Stimulated activated CD8-positive, alpha-beta memory T cell treated with anti-CD3 and anti-CD28 coated beads, Interleukin-4, amount 100 ng/mL, for 1 hour (primary cell): Measurements from ENCODE around the gene TMEM143.
A peak's percentile ranks its signal among the peaks of the same experiment; 100 is the strongest.
"Not testable (repeated sequence)": the region's sequence is repeated elsewhere in the genome, so short reads cannot be mapped to it uniquely, and the experiment has no call there.

Source experiments
- DNase-seq, 2 donors: peaks; one replicate each; pipeline ENCODE4 v3.0.0-alpha.2; 2020; ENCODE audit warnings: low read depth in 2 of 2, low spot score in 1 of 2

TMEM143 gene

GRCh38 chr19:48297975-48298374, 65.8 kb downstream of the TMEM143 start:
- no peak for DNase-seq

- DNase-seq = no peak
These were observed 66.6 kb downstream of the TMEM143 start for GRCh38 chr19:48296963-48297734.

GRCh38 chr19:48295458-48295857, 68.3 kb downstream of the TMEM143 start:
- DNase-seq = no peak

- DNase-seq = no peak
These were observed 70.9 kb downstream of the TMEM143 start for GRCh38 chr19:48292798-48293197.

GRCh38 chr19:48291489-48291815, 72.3 kb downstream of the TMEM143 start:
- DNase-seq = not testable (repeated sequence)

GRCh38 chr19:48290771-48291488, 72.8 kb downstream of the TMEM143 start:
- peak; percentile 30 to 33 for DNase-seq

- DNase-seq = no peak
These were observed 73.4 kb downstream of the TMEM143 start for GRCh38 chr19:48290401-48290770.

- no peak for DNase-seq
These were observed 76.0 kb downstream of the TMEM143 start for GRCh38 chr19:48287748-48288147.

GRCh38 chr19:48284896-48285295, 78.8 kb downstream of the TMEM143 start:
- DNase-seq = no peak

- no peak for DNase-seq
These were observed 79.8 kb downstream of the TMEM143 start for GRCh38 chr19:48283908-48284307.
